Occipital lobe (tissue), 2 donors: ENCODE results near the gene TTC6. TPM values are rescaled to one million over a fixed set of nuclear protein-coding genes. Genes with fewer than 3 reads are reported as not detected.

Experiments
- DNase-seq: peaks from one replicate; lab custom pipeline; 2025; lab: John Stamatoyannopoulos, UW
- total RNA-seq: library from RNA; depleted of rRNA; stranded (reverse); fragments of >200 nt; gene quantifications from one replicate; pipeline ENCODE4 v1.2.3, GENCODE V29; 2014

TTC6 gene
- total RNA-seq, 1 donor from 2014 or later = 0.62 TPM

DNA sequence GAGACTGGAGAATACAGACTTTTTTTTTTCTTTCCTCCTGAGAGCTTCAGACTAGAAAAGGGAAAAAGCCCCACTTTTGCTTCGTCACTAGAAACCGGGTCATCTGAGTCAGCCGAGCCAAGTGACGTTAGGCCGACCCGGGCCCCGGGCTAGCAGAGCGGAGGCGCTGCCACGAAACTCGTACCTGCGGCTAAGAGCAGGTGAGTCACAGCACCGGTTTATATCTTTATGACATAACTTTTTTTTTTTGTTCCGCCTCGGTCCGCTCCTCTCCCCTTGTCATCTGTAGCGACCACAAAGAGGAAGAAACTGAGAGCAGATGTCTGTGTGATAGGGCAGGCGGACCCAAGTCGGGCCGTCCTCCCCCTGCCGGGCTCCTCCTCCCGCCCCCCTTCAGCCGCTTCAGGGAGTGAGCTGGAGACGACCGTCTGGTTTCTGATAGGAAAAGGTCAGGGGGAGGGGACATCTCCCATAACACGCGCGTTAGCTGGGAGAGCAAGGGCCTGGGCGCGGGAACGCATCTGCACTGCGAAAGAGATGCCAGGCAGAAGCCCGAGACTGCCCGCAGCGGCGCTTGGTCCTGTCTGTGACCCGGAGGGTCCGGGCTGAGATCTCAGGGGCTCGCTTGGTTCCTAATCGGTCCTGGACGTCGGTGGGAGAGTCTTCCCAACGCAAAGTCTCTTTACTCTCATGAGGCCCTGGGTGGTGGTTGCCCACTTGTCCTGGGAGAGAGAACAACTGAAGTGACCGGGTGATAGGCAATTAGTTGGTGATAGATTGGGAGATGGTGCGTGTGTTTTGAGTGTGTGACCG is 586 bp downstream of the TTC6 start:
- no peak for DNase-seq

GRCh38 chr14:37596790-37597472 is 1.5 kb downstream of the TTC6 start:
- no peak for DNase-seq

DNA sequence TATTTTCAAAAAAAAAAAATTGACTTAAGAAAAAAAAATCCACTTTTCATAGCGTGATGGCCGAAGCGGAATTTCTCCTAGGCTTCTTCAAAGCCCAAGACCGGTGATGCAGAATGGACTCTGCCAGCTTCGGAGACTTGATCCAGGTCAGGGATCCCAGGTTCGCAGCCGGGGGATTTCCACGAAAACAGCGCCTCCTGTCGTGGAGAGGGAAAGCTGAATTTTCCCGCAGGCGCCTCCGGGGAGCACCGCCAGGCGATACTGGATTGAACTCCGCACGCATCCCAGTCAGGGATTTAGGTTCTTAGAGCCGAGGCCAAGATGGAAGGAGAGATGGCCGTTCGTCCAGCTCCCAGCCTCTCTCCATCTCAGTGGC is 2.1 kb downstream of the TTC6 start:
- DNase-seq = no peak

GRCh38 chr14:37597914-37598746 is 2.7 kb downstream of the TTC6 start:
- no peak for DNase-seq

GRCh38 chr14:37598747-37599506 is 3.5 kb downstream of the TTC6 start:
- no peak for DNase-seq

DNA sequence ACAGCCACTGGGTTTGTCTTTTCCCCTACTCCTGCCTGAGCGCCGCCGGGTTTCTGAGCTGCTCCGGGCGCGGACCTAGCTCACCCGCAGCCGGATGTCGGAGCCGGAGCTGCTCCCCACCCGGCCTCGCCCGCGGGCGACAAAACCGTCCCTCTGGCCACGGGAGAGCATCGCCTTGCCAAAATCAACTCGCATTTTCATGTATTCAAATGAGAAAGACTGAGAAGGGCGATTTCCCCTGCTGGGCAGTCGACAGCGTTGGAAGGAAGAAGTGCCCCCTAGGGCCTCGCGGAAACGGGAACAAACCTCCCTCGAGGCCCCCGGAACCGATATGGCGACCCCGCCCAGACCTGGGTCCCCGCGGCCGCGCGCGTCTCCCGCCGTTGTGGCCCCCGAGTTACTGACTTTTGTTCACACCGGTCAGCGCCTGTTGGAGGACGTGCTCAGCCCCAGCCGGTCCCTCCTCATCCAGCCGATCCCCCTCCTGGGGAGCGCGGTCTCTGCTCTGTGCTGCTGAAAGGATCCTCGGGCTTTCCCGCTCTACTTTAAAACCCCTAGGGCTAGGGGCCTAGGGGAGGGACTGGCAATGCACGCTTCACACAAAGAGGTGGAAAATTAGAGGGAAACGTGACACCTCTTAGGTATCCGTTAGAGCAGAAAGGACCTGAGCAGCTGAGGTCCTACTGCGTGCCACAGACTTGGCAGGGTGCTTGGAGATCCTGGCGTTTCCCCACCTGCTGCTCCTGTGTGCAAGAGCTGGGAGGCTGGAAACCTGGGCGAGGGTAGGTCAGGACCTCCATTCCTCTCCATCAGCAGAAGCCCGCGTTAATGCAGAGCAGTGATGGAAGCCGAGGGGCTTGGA is 4.3 kb downstream of the TTC6 start:
- DNase-seq = no peak

DNA sequence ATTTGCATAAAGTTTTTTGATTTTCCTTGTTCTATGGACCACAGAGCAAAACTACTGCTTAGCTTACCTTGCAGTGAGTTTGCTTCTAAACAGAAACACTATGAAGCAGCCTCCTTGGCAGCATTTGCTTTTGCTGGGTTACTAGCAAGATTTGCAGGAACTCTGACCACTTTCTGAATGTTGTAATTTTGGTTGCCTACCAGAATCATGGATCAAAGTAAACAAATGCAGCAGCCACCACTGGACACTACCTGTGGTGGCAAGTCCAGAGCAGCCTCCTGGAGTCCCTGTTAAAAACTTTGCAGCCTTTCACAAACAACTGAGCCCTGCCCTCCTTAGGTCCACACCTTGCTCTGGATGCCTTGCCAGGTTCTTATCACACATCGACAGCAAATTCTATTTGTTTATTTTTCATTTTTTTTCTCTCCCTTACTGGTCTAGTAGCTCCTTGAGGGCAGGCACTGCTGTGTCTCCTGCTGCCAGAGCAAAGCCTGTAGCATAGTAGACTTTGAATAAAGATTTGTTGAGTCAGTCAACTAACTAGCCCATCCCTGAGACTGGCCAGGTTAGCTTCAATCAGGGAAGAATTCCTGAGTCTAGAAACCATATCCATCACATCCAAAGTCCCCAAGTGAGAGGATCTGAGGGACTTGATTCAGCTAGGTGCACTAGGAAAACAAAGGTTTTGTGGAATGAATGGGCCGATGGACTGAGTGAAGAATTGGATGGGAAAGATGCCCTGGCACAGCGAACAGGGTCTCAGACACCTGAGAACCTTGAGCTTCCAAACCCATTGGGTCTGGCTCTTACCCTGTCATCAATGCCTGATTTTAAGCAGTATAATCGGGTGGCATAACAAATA is 5.7 kb downstream of the TTC6 start:
- DNase-seq = no peak

GRCh38 chr14:37601865-37602264 is 6.4 kb downstream of the TTC6 start:
- DNase-seq = no peak

DNA sequence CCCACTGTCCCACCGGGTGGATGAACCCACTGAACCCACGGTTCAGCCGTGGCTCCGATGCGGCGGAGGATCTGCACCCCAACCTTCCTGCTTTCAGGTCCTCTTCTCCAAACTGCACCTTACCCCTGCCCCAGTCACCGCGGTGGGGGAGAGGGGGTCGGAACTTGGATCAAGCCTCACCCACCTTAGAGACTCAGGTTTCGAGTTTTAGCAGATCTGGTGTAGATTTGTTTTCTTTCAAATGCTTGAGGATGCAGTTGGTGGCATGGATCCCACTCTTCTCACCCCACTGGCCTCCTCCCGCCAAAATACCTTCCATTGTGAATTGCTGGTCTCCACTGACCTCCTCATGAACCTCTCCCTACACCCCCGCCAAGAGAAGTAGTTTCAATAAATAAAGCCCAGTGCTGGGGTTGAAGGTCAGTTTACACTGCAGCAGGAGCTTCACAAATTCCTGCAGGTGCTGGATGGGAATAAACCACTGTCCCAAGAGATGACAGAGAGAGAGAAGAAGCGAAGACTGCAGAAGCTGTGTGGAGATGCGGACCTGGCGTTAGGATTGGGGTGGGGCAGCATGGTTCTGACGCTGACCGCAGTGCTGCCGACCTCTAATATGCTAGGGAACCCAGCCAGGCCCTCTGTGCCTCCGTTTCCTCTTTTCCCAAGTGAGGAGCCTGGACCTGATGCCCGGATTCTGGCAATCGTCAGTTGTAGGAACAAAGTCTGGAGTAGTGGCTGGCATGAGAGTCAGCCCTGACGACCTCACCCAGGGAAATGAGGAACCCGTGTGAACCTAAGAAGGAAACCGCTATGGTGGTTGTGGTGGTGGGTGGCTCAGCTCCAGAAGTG is 7.4 kb downstream of the TTC6 start:
- no peak for DNase-seq

GRCh38 chr14:37603688-37604251 is 8.3 kb downstream of the TTC6 start:
- DNase-seq = no peak

DNA sequence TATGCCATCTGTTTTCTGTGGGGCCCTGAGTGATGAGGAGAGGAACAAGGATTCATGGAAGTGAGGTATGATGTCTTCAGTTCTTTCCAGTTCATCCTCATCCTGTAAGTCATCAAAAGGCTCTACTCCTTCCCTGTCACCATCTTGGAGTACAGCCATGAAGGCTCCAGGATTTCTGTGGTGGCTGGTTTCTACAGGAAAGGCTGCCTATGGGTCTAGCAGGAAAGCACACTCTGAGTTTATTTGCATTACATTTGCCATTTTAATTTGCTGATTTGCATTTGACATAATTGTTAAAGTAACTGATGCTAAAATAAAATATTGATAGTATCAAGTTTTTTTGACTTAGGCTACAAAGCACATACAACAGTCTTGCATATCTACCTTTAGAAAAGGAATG is 11.2 kb downstream of the TTC6 start:
- no peak for DNase-seq

DNA sequence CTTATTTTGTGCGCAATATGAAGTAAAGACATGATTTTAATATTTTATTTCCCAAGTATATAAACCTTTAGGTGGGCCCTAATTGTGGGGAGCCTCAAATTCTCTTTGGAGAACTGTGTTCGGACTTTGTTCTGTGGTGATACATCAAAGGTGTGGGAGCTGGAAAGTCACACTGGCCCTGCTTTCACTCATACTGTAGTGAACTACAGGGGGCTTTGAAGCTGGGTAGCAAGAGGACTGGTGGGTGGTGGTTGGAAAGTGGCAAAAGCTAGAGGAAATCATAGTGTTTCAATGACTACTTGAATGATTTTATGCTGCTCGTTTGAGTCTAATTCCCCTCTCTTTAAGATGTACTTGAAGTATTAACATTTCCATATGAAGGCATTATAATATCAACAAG is 13.2 kb downstream of the TTC6 start:
- DNase-seq = no peak

GRCh38 chr14:37610945-37611523 is 15.6 kb downstream of the TTC6 start:
- DNase-seq = no peak

- DNase-seq = no peak
These were observed 20.3 kb downstream of the TTC6 start for GRCh38 chr14:37615582-37616289.

GRCh38 chr14:37616853-37617252 is 21.4 kb downstream of the TTC6 start:
- no peak for DNase-seq

DNA sequence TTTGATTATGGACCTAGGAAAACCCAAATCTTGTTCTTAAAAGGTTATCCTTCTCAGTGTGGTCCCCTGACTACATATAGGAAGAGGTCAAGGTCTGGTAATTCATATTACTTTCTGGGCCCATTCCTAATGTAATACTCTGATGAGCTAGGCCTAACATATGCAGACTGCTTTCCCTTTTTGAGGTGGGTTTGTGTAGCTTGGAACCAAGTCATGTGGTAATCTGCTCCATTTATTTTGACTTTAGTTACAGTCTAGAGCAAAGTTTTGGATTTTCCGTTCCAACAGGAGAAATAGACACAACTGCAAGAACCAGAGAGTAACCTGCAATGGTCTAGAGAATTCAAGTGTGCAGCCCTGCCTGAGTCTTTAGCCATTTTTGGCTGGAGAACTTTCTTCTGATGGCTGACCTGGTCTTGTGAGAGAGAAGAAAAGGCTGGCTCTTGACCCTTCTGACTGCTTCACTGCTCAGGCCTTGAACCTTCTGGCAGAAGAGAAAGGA is 22.5 kb downstream of the TTC6 start:
- no peak for DNase-seq

DNA sequence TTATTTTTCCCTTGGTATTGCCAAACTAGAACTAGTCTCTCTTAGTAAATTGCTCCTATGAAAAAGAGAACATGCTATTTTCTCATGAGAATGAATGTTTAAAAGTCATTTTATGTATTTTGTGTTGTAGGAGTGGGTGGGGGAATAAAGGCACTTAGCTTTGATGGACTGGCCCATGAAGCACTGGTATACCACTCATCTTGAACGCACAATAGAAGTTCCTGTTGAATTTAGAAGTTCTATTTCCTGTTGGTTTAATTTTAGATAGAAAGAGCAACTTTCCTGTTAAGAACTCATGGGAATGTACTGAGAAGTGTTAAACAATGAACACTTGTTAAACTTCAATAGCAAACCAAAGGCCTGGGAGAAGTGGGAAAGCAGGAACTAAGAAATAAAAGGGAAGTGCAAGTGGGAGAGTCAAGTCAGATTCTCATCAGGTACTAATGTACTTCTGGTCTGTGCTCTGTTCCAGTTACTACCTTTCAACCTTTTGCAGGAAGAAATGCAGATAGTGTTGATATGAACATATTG is 23.1 kb downstream of the TTC6 start:
- no peak for DNase-seq
